ENCODE results near the gene ABLIM1. TPM values are rescaled to one million over a fixed set of nuclear protein-coding genes. Genes with fewer than 3 reads are reported as not detected.

ABLIM1 gene
- polyA plus RNA-seq, 4 donors, result 25.7 to 59.8 (median 36.8) TPM

- H3K9me3 ChIP-seq (ENCODE audit: control insufficient read depth in 2 of 2, insufficient read depth in 1 of 2, low read depth in 1 of 2, low read length in 1 of 2), result peaks cover 0 to 2% of the 10 kb centered on the region in 2 donors
- no peak overlapping the region for H3K27ac ChIP-seq (ENCODE audit: low read depth in 1 of 3, low read length in 2 of 3)
- H3K36me3 ChIP-seq (ENCODE audit: control insufficient read depth in 3 of 3, insufficient read depth in 2 of 3, low read depth in 1 of 3, low read length in 3 of 3), result peaks cover 0 to 12% (median 0%) of the 10 kb centered on the region in 3 donors
- H3K27me3 ChIP-seq (ENCODE audit: control insufficient read depth in 3 of 3, insufficient read depth in 3 of 3, low read length in 3 of 3), result no peaks in the 10 kb centered on the region
- H3K4me3 ChIP-seq (ENCODE audit: low read depth in 1 of 3, low read length in 3 of 3), result no peak overlapping the region
- 81 to 91% (median 88%) methylated on average over 1 of the region's 1 CpG for WGBS, 3 donors
- no peak for FAIRE-seq
- H3K4me1 ChIP-seq (ENCODE audit: control insufficient read depth in 3 of 3, insufficient read depth in 2 of 3, low read depth in 1 of 3, low read length in 2 of 3), result no peaks in the 10 kb centered on the region
- DNase-seq, result no peak
Observed at GRCh38 chr10:114479836-114480235, 178.2 kb downstream of the ABLIM1 start.

- peaks cover 0 to 9% (median 0%) of the 10 kb centered on the region in 3 donors for H3K36me3 ChIP-seq (ENCODE audit: control insufficient read depth in 3 of 3, insufficient read depth in 2 of 3, low read depth in 1 of 3, low read length in 3 of 3)
- 10 to 33% (median 30%) methylated on average over 6 of the region's 6 CpGs for WGBS, 3 donors
- no peak overlapping the region for H3K27ac ChIP-seq (ENCODE audit: low read depth in 1 of 3, low read length in 2 of 3)
- H3K27me3 ChIP-seq (ENCODE audit: control insufficient read depth in 3 of 3, insufficient read depth in 3 of 3, low read length in 3 of 3), result no peaks in the 10 kb centered on the region
- no peaks in the 10 kb centered on the region for H3K4me1 ChIP-seq (ENCODE audit: control insufficient read depth in 3 of 3, insufficient read depth in 2 of 3, low read depth in 1 of 3, low read length in 2 of 3)
- DNase-seq, result peak; percentile 23 to 81
- no peak for FAIRE-seq
- H3K4me3 ChIP-seq (ENCODE audit: low read depth in 1 of 3, low read length in 3 of 3), result no peak overlapping the region
- H3K9me3 ChIP-seq (ENCODE audit: control insufficient read depth in 2 of 2, insufficient read depth in 1 of 2, low read depth in 1 of 2, low read length in 1 of 2), result no peaks in the 10 kb centered on the region
Observed at GRCh38 chr10:114479307-114479706, 178.8 kb downstream of the ABLIM1 start.

- FAIRE-seq (no peak), DNase-seq (no peak)
- Histone ChIP-seq H3K9me3 (ENCODE audit: control insufficient read depth in 2 of 2, insufficient read depth in 1 of 2, low read depth in 1 of 2, low read length in 1 of 2) (no peaks in the 10 kb centered on the region), H3K36me3 (ENCODE audit: control insufficient read depth in 3 of 3, insufficient read depth in 2 of 3, low read depth in 1 of 3, low read length in 3 of 3) (peaks cover 0 to 2% (median 0%) of the 10 kb centered on the region in 3 donors), H3K27ac (ENCODE audit: low read depth in 1 of 3, low read length in 2 of 3) (no peak overlapping the region), H3K4me3 (ENCODE audit: low read depth in 1 of 3, low read length in 3 of 3) (no peak overlapping the region), H3K4me1 (ENCODE audit: control insufficient read depth in 3 of 3, insufficient read depth in 2 of 3, low read depth in 1 of 3, low read length in 2 of 3) (peaks cover 0 to 8% (median 0%) of the 10 kb centered on the region in 3 donors), H3K27me3 (ENCODE audit: control insufficient read depth in 3 of 3, insufficient read depth in 3 of 3, low read length in 3 of 3) (no peaks in the 10 kb centered on the region)
- 93 to 94% (median 93%) methylated on average over 2 of the region's 2 CpGs for WGBS, 3 donors
Observed at GRCh38 chr10:114478281-114478680, 179.8 kb downstream of the ABLIM1 start.

- WGBS, 3 donors, result 84 to 95% (median 91%) methylated on average over 7 of the region's 7 CpGs
- Histone ChIP-seq H3K4me3 (ENCODE audit: low read depth in 1 of 3, low read length in 3 of 3) (no peak overlapping the region), H3K9me3 (ENCODE audit: control insufficient read depth in 2 of 2, insufficient read depth in 1 of 2, low read depth in 1 of 2, low read length in 1 of 2) (no peaks in the 10 kb centered on the region), H3K36me3 (ENCODE audit: control insufficient read depth in 3 of 3, insufficient read depth in 2 of 3, low read depth in 1 of 3, low read length in 3 of 3) (peaks cover 0 to 2% (median 0%) of the 10 kb centered on the region in 3 donors), H3K27me3 (ENCODE audit: control insufficient read depth in 3 of 3, insufficient read depth in 3 of 3, low read length in 3 of 3) (no peaks in the 10 kb centered on the region), H3K27ac (ENCODE audit: low read depth in 1 of 3, low read length in 2 of 3) (peak overlapping the region in 1 of 3 donors; percentile 15), H3K4me1 (ENCODE audit: control insufficient read depth in 3 of 3, insufficient read depth in 2 of 3, low read depth in 1 of 3, low read length in 2 of 3) (peaks cover 0 to 8% (median 0%) of the 10 kb centered on the region in 3 donors)
- FAIRE-seq (no peak), DNase-seq (no peak)
Observed at GRCh38 chr10:114477285-114477684, 180.8 kb downstream of the ABLIM1 start.

GRCh38 chr10:114474989-114475388 lies 183.1 kb downstream of the ABLIM1 start:
- no peak for DNase-seq
- Histone ChIP-seq H3K9me3 (ENCODE audit: control insufficient read depth in 2 of 2, insufficient read depth in 1 of 2, low read depth in 1 of 2, low read length in 1 of 2) (no peaks in the 10 kb centered on the region), H3K4me1 (ENCODE audit: control insufficient read depth in 3 of 3, insufficient read depth in 2 of 3, low read depth in 1 of 3, low read length in 2 of 3) (peaks cover 0 to 20% (median 0%) of the 10 kb centered on the region in 3 donors), H3K27me3 (ENCODE audit: control insufficient read depth in 3 of 3, insufficient read depth in 3 of 3, low read length in 3 of 3) (no peaks in the 10 kb centered on the region), H3K36me3 (ENCODE audit: control insufficient read depth in 3 of 3, insufficient read depth in 2 of 3, low read depth in 1 of 3, low read length in 3 of 3) (peaks cover 0 to 5% (median 0%) of the 10 kb centered on the region in 3 donors), H3K4me3 (ENCODE audit: low read depth in 1 of 3, low read length in 3 of 3) (no peak overlapping the region), H3K27ac (ENCODE audit: low read depth in 1 of 3, low read length in 2 of 3) (no peak overlapping the region)
- FAIRE-seq, result no peak
- 98% methylated on average over 5 of the region's 5 CpGs for WGBS, 3 donors

GRCh38 chr10:114473776-114474175 lies 184.3 kb downstream of the ABLIM1 start:
- FAIRE-seq (no peak), DNase-seq (peak in 1 of 2 donors; percentile 40)
- peaks cover 2 to 12% (median 5%) of the 10 kb centered on the region in 3 donors for H3K36me3 ChIP-seq (ENCODE audit: control insufficient read depth in 3 of 3, insufficient read depth in 2 of 3, low read depth in 1 of 3, low read length in 3 of 3)
- H3K27me3 ChIP-seq (ENCODE audit: control insufficient read depth in 3 of 3, insufficient read depth in 3 of 3, low read length in 3 of 3), result peaks cover 0 to 1% (median 0%) of the 10 kb centered on the region in 3 donors
- peak overlapping the region in 1 of 3 donors; percentile 37 for H3K27ac ChIP-seq (ENCODE audit: low read depth in 1 of 3, low read length in 2 of 3)
- peaks cover 0 to 24% (median 0%) of the 10 kb centered on the region in 3 donors for H3K4me1 ChIP-seq (ENCODE audit: control insufficient read depth in 3 of 3, insufficient read depth in 2 of 3, low read depth in 1 of 3, low read length in 2 of 3)
- H3K9me3 ChIP-seq (ENCODE audit: control insufficient read depth in 2 of 2, insufficient read depth in 1 of 2, low read depth in 1 of 2, low read length in 1 of 2), result no peaks in the 10 kb centered on the region
- WGBS, 3 donors, result 55 to 74% (median 69%) methylated on average over 3 of the region's 3 CpGs
- H3K4me3 ChIP-seq (ENCODE audit: low read depth in 1 of 3, low read length in 3 of 3), result no peak overlapping the region

- WGBS, 3 donors, result 42 to 68% (median 55%) methylated on average over 4 of the region's 4 CpGs
- peaks cover 0 to 1% (median 0%) of the 10 kb centered on the region in 3 donors for H3K27me3 ChIP-seq (ENCODE audit: control insufficient read depth in 3 of 3, insufficient read depth in 3 of 3, low read length in 3 of 3)
- H3K4me3 ChIP-seq (ENCODE audit: low read depth in 1 of 3, low read length in 3 of 3), result no peak overlapping the region
- H3K4me1 ChIP-seq (ENCODE audit: control insufficient read depth in 3 of 3, insufficient read depth in 2 of 3, low read depth in 1 of 3, low read length in 2 of 3), result peaks cover 0 to 24% (median 0%) of the 10 kb centered on the region in 3 donors
- DNase-seq (peak; percentile 44 to 66), FAIRE-seq (no peak)
- no peaks in the 10 kb centered on the region for H3K9me3 ChIP-seq (ENCODE audit: control insufficient read depth in 2 of 2, insufficient read depth in 1 of 2, low read depth in 1 of 2, low read length in 1 of 2)
- H3K36me3 ChIP-seq (ENCODE audit: control insufficient read depth in 3 of 3, insufficient read depth in 2 of 3, low read depth in 1 of 3, low read length in 3 of 3), result peaks cover 2 to 16% (median 5%) of the 10 kb centered on the region in 3 donors
- H3K27ac ChIP-seq (ENCODE audit: low read depth in 1 of 3, low read length in 2 of 3), result peak overlapping the region in 1 of 3 donors; percentile 49
Observed at GRCh38 chr10:114472877-114473253, 185.2 kb downstream of the ABLIM1 start.

GRCh38 chr10:114471906-114472876 lies 185.9 kb downstream of the ABLIM1 start:
- FAIRE-seq (no peak), DNase-seq (peak; percentile 31 to 54)
- 71 to 76% (median 75%) methylated on average over 11 of the region's 11 CpGs for WGBS, 3 donors
- peaks cover 0 to 1% (median 0%) of the 10 kb centered on the region in 3 donors for H3K27me3 ChIP-seq (ENCODE audit: control insufficient read depth in 3 of 3, insufficient read depth in 3 of 3, low read length in 3 of 3)
- peak overlapping the region in 1 of 3 donors; percentile 49 for H3K27ac ChIP-seq (ENCODE audit: low read depth in 1 of 3, low read length in 2 of 3)
- no peak overlapping the region for H3K4me3 ChIP-seq (ENCODE audit: low read depth in 1 of 3, low read length in 3 of 3)
- peaks cover 2 to 16% (median 5%) of the 10 kb centered on the region in 3 donors for H3K36me3 ChIP-seq (ENCODE audit: control insufficient read depth in 3 of 3, insufficient read depth in 2 of 3, low read depth in 1 of 3, low read length in 3 of 3)
- H3K9me3 ChIP-seq (ENCODE audit: control insufficient read depth in 2 of 2, insufficient read depth in 1 of 2, low read depth in 1 of 2, low read length in 1 of 2), result no peaks in the 10 kb centered on the region
- peaks cover 0 to 24% (median 0%) of the 10 kb centered on the region in 3 donors for H3K4me1 ChIP-seq (ENCODE audit: control insufficient read depth in 3 of 3, insufficient read depth in 2 of 3, low read depth in 1 of 3, low read length in 2 of 3)

All from small intestine (tissue), 7 donors.